WTC11 (cell line): ENCODE results near the gene CNGA4. TPM values are rescaled to one million over a fixed set of nuclear protein-coding genes. Genes with fewer than 3 reads are reported as not detected.

Experiments used
- ATAC-seq: fragments of 200-7000 bp; cut with Tn5 transposase; 2 replicates; pipeline ENCODE4 v1.10.0; 2021; ENCODE audit warnings: mild to moderate bottlenecking, moderate library complexity
- CTCF ChIA-PET: fragments of 300-600 bp; sonication (Branson Sonifier 250); formaldehyde crosslinking; loops from one replicate; lab custom pipeline; 2021; ENCODE audit warnings: antibody characterized with exemption; lab: Charles Lee
- POLR2A ChIA-PET: fragments of 350-600 bp; sonication (Branson Sonifier 250); formaldehyde crosslinking; loops from one replicate; lab custom pipeline; 2021; ENCODE audit warnings: antibody characterized with exemption; lab: Charles Lee
- DNase-seq: peaks from one replicate; pipeline ENCODE4 v3.0.0; 2021; ENCODE audit warnings: low spot score
- H3K27ac Mint-ChIP-seq: 2 replicates; pipeline ENCODE4 v1.8.0; 2021; ENCODE audit warnings: mixed read lengths
- H3K27me3 Mint-ChIP-seq: 2 replicates; pipeline ENCODE4 v1.8.0; 2021; ENCODE audit warnings: low read depth, mild to moderate bottlenecking, moderate library complexity, mixed read lengths
- H3K36me3 Mint-ChIP-seq: 2 replicates; pipeline ENCODE4 v1.8.0; 2021; ENCODE audit warnings: mixed read lengths
- H3K4me1 Mint-ChIP-seq: 2 replicates; pipeline ENCODE4 v1.8.0; 2022; ENCODE audit warnings: mixed read lengths
- H3K4me3 Mint-ChIP-seq: 2 replicates; pipeline ENCODE4 v1.8.0; 2021; ENCODE audit warnings: mild to moderate bottlenecking, moderate library complexity, mixed read lengths
- H3K9me3 Mint-ChIP-seq: 2 replicates; pipeline ENCODE4 v1.8.0; 2021; ENCODE audit warnings: mixed read lengths
- AFF4 ChIP-seq: sonication (generic); formaldehyde crosslinking; IDR thresholded peaks from 2 replicates; pipeline ENCODE4 v1.8.1; 2023; ENCODE audit warnings: mild to moderate bottlenecking, missing genetic modification reagents, borderline replicate concordance
- CTCF ChIP-seq: fragments of 200-600 bp; IDR thresholded peaks from 2 replicates; pipeline ENCODE4 v1.8.0; 2022; ENCODE audit warnings: antibody characterized with exemption
- GABPB1 ChIP-seq: sonication (generic); formaldehyde crosslinking; IDR thresholded peaks from 2 replicates; pipeline ENCODE4 v1.8.1; 2023; ENCODE audit warnings: mild to moderate bottlenecking, missing genetic modification reagents
- GRHL2 ChIP-seq: fragments of 250-450 bp; sonication (Bioruptor Pico); IDR thresholded peaks from 2 replicates; pipeline ENCODE4 v1.8.0; 2022; ENCODE audit warnings: mild to moderate bottlenecking, moderate library complexity; ENCODE audit not compliant: insufficient replicate concordance, severe bottlenecking
- GTF2I ChIP-seq: fragments of 250-450 bp; sonication (Bioruptor Pico); conservative IDR thresholded peaks from 2 replicates; pipeline ENCODE4 v1.4.0; 2021; ENCODE audit warnings: mild to moderate bottlenecking
- HMGA2 ChIP-seq: fragments of 250-450 bp; sonication (Bioruptor Pico); IDR thresholded peaks from 2 replicates; pipeline ENCODE4 v1.4.0; 2021; ENCODE audit warnings: mild to moderate bottlenecking, moderate library complexity
- IRF2 ChIP-seq: sonication (generic); formaldehyde crosslinking; IDR thresholded peaks from 2 replicates; pipeline ENCODE4 v1.8.0; 2022; ENCODE audit warnings: low read depth, missing genetic modification reagents, borderline replicate concordance
- KAT7 ChIP-seq: sonication (generic); formaldehyde crosslinking; IDR thresholded peaks from 2 replicates; pipeline ENCODE4 v1.8.1; 2023; ENCODE audit warnings: missing genetic modification reagents, mild to moderate bottlenecking, borderline replicate concordance
- MXD4 ChIP-seq: fragments of 250-450 bp; sonication (Bioruptor Pico); IDR thresholded peaks from 2 replicates; pipeline ENCODE4 v1.8.0; 2021; ENCODE audit warnings: mild to moderate bottlenecking, moderate library complexity, borderline replicate concordance
- SMAD3 ChIP-seq: sonication (generic); formaldehyde crosslinking; IDR thresholded peaks from 2 replicates; pipeline ENCODE4 v1.8.0; 2022; ENCODE audit warnings: missing genetic modification reagents, mild to moderate bottlenecking, borderline replicate concordance
- SOX15 ChIP-seq: fragments of 250-450 bp; sonication (Bioruptor Pico); IDR thresholded peaks from 2 replicates; pipeline ENCODE4 v1.9.0; 2021; ENCODE audit warnings: mild to moderate bottlenecking
- SP1 ChIP-seq: sonication (generic); formaldehyde crosslinking; conservative IDR thresholded peaks from 2 replicates; pipeline ENCODE4 v1.8.1; 2022; ENCODE audit warnings: missing genetic modification reagents
- TEAD1 ChIP-seq: sonication (generic); formaldehyde crosslinking; IDR thresholded peaks from 2 replicates; pipeline ENCODE4 v1.8.0; 2022; ENCODE audit warnings: mild to moderate bottlenecking, missing genetic modification reagents
- TP53 ChIP-seq: sonication (generic); formaldehyde crosslinking; IDR thresholded peaks from 2 replicates; pipeline ENCODE4 v1.8.1; 2023; ENCODE audit warnings: mild to moderate bottlenecking, missing genetic modification reagents
- ZNF138 ChIP-seq: sonication (generic); formaldehyde crosslinking; conservative IDR thresholded peaks from 2 replicates; pipeline ENCODE4 v1.8.1; 2022; ENCODE audit warnings: mild to moderate bottlenecking, moderate library complexity, missing genetic modification reagents
- ZNF219 ChIP-seq: sonication (generic); formaldehyde crosslinking; IDR thresholded peaks from 2 replicates; pipeline ENCODE4 v1.8.0; 2023; ENCODE audit warnings: missing genetic modification reagents, mild to moderate bottlenecking, borderline replicate concordance
- ZNF232 ChIP-seq: sonication (generic); formaldehyde crosslinking; IDR thresholded peaks from 2 replicates; pipeline ENCODE4 v1.8.0; 2022; ENCODE audit warnings: mild to moderate bottlenecking, missing genetic modification reagents
- ZNF317 ChIP-seq: sonication (generic); formaldehyde crosslinking; IDR thresholded peaks from 2 replicates; pipeline ENCODE4 v1.8.1; 2023; ENCODE audit warnings: low read depth, mild to moderate bottlenecking, moderate library complexity, missing genetic modification reagents, borderline replicate concordance
- ZNF416 ChIP-seq: fragments of 250-450 bp; sonication (Bioruptor Pico); IDR thresholded peaks from 2 replicates; pipeline ENCODE4 v1.9.0; 2021; ENCODE audit warnings: mild to moderate bottlenecking, inconsistent platforms
- ZNF423 ChIP-seq: fragments of 250-450 bp; sonication (Bioruptor Pico); IDR thresholded peaks from 2 replicates; pipeline ENCODE4 v2.1.2; 2022; ENCODE audit warnings: mild to moderate bottlenecking, moderate library complexity
- ZNF512 ChIP-seq: sonication (generic); formaldehyde crosslinking; IDR thresholded peaks from 2 replicates; pipeline ENCODE4 v1.8.1; 2022; ENCODE audit warnings: missing genetic modification reagents, borderline replicate concordance
- total RNA-seq: library from RNA; stranded (reverse); gene quantifications from 3 replicates; pipeline ENCODE4 v1.2.3, GENCODE V29; 2021
- TF ChIP-seq, protein P1 (sequence below): fragments of 250-450 bp; sonication (Bioruptor Pico); IDR thresholded peaks from 2 replicates; pipeline ENCODE4 v1.9.0; 2021; ENCODE audit warnings: moderate library complexity, mild to moderate bottlenecking, inconsistent platforms, borderline replicate concordance
- TF ChIP-seq, protein P2 (sequence below): sonication (generic); formaldehyde crosslinking; conservative IDR thresholded peaks from 2 replicates; pipeline ENCODE4 v1.8.1; 2022; ENCODE audit warnings: mild to moderate bottlenecking, missing genetic modification reagents
- TF ChIP-seq, protein P3 (sequence below): sonication (generic); formaldehyde crosslinking; IDR thresholded peaks from 2 replicates; pipeline ENCODE4 v1.8.0; 2022; ENCODE audit warnings: missing genetic modification reagents

CNGA4 gene
- total RNA-seq, 1 experiment from 2014 or later = 0.35 TPM

DNA sequence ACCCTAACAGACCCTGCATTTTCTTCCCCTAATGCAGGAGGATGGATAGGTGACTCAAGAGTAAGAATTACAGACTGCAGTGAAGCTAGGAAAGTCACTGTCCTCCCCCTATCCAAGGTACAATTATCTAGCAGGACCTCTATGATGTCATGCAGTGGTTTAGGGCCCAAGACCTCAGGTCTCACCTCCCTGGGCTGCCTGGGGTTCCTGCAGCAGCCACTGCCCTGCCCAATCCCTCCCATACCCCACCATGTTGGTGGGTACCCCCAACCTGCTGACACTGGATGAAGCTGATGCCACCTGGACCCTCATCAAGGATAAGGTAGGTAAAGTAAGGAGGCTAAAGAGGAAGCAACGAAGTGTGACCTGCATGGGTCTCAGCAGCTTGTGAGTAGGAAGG is 33.5 kb upstream of the CNGA4 start, which contains the start of gene C11orf42:
C11orf42 (plus strand) TSS at position 192 of the 400 bp plus-strand sequence; CDS start at position 251, 59 bp downstream.
- Mint-ChIP-seq H3K36me3 (peaks cover 4% of the 10 kb centered on the region; the same call in 1 of the 2 replicates), H3K4me3 (no peak within 1 kb of the TSS), H3K4me1 (peaks cover 9% of the 10 kb centered on the region), H3K27me3 (no peaks in the 10 kb centered on the region), H3K27ac (no peak within 1 kb of the TSS), H3K9me3 (no peaks in the 10 kb centered on the region)
- POLR2A ChIA-PET = no interaction called here
- no peak for DNase-seq
- ATAC-seq = no peak
- CTCF ChIA-PET = interaction anchor here (2.0 kb wide), 1 partner anchor 158 kb away, joined by 9 read pairs; no protein-coding TSS in a partner anchor
- TF ChIP-seq TP53 (CRISPR knock-in tag) (no peak), GRHL2 (CRISPR knock-in tag) (no peak), KAT7 (CRISPR knock-in tag) (no peak), MXD4 (no peak), GTF2I (CRISPR knock-in tag) (no peak), SMAD3 (CRISPR knock-in tag) (no peak), ZNF416 (CRISPR knock-in tag) (no peak), TEAD1 (CRISPR knock-in tag) (no peak), ZNF317 (CRISPR knock-in tag) (no peak), ZNF512 (CRISPR knock-in tag) (no peak), ZNF423 (no peak), AFF4 (CRISPR knock-in tag) (no peak), ZNF232 (CRISPR knock-in tag) (no peak), SOX15 (no peak), IRF2 (no peak), CTCF (no peak), GABPB1 (CRISPR knock-in tag) (no peak)
- TF ChIP-seq, protein P1, sequence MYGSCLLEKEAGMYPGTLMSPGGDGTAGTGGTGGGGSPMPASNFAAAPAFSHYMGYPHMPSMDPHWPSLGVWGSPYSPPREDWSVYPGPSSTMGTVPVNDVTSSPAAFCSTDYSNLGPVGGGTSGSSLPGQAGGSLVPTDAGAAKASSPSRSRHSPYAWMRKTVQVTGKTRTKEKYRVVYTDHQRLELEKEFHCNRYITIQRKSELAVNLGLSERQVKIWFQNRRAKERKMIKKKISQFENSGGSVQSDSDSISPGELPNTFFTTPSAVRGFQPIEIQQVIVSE = no peak

GRCh38 chr11:6206456-6207180 is 32.3 kb upstream of the CNGA4 start:
- Mint-ChIP-seq H3K9me3 (no peaks in the 10 kb centered on the region), H3K4me1 (no peaks in the 10 kb centered on the region), H3K36me3 (peaks cover 4% of the 10 kb centered on the region; the same call in 1 of the 2 replicates), H3K4me3 (no peak overlapping the region), H3K27me3 (no peaks in the 10 kb centered on the region), H3K27ac (no peak overlapping the region)
- POLR2A ChIA-PET = no interaction called here
- ATAC-seq (no peak), DNase-seq (no peak)
- CTCF ChIA-PET = interaction anchor here (2.0 kb wide), 1 partner anchor 156 kb away, joined by 9 read pairs; no protein-coding TSS in a partner anchor
- TF ChIP-seq, protein P2, sequence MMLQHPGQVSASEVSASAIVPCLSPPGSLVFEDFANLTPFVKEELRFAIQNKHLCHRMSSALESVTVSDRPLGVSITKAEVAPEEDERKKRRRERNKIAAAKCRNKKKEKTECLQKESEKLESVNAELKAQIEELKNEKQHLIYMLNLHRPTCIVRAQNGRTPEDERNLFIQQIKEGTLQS (CRISPR knock-in tag) = no peak
- no peak for TF ChIP-seq HMGA2 (CRISPR knock-in tag)
- TF ChIP-seq, protein P3, sequence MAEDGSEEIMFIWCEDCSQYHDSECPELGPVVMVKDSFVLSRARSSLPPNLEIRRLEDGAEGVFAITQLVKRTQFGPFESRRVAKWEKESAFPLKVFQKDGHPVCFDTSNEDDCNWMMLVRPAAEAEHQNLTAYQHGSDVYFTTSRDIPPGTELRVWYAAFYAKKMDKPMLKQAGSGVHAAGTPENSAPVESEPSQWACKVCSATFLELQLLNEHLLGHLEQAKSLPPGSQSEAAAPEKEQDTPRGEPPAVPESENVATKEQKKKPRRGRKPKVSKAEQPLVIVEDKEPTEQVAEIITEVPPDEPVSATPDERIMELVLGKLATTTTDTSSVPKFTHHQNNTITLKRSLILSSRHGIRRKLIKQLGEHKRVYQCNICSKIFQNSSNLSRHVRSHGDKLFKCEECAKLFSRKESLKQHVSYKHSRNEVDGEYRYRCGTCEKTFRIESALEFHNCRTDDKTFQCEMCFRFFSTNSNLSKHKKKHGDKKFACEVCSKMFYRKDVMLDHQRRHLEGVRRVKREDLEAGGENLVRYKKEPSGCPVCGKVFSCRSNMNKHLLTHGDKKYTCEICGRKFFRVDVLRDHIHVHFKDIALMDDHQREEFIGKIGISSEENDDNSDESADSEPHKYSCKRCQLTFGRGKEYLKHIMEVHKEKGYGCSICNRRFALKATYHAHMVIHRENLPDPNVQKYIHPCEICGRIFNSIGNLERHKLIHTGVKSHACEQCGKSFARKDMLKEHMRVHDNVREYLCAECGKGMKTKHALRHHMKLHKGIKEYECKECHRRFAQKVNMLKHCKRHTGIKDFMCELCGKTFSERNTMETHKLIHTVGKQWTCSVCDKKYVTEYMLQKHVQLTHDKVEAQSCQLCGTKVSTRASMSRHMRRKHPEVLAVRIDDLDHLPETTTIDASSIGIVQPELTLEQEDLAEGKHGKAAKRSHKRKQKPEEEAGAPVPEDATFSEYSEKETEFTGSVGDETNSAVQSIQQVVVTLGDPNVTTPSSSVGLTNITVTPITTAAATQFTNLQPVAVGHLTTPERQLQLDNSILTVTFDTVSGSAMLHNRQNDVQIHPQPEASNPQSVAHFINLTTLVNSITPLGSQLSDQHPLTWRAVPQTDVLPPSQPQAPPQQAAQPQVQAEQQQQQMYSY (CRISPR knock-in tag) = no peak
- no peak for TF ChIP-seq SP1 (CRISPR knock-in tag)
- no peak for TF ChIP-seq ZNF138 (CRISPR knock-in tag)
- no peak for TF ChIP-seq ZNF219
- no peak for TF ChIP-seq ZNF416 (CRISPR knock-in tag)
